ENCODE data around the gene CCDC91. TPM values are rescaled to one million over a fixed set of nuclear protein-coding genes. Genes with fewer than 3 reads are reported as not detected.

Gene CCDC91
- polyA plus RNA-seq, 3 donors, result 6.3 to 18.1 (median 15.6) TPM

DNA sequence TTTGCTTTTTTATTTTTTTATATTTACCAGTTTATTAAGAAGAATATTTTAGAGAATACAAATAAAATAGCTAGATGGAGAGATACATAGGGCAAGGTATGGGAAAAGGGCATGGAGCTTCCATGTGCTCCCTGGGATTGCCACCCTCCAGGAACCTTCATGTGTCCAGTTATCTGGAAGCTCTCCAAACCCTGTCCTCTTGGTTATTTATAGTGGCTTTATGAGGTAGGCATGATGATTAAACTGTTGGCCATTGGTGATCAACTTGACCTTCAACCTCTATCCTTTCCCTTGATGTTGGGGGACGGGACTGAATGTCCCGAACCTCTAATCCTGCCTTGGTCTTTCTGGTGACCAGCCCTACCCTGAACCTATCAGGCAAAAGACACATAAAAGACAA lies 156.3 kb downstream of the CCDC91 start:
- Histone ChIP-seq H3K36me3 (replicated peaks in 1 of 2; ENCODE audit: control insufficient read depth in 1 of 2, insufficient read depth in 2 of 2, low read length in 2 of 2) (no peaks in the 10 kb centered on the region), H3K9ac (ENCODE audit: insufficient read depth, low read length, poor library complexity, severe bottlenecking) (no peak overlapping the region), H3K4me3 (replicated peaks in 1 of 3; ENCODE audit: low read depth in 2 of 3, low read length in 3 of 3) (no peak overlapping the region), H3K9me3 (replicated peaks in 1 of 2; ENCODE audit: control insufficient read depth in 1 of 2, insufficient read depth in 1 of 2, low read length in 2 of 2) (peaks cover 3% of the 10 kb centered on the region in 2 donors), H3K4me1 (ENCODE audit: control insufficient read depth in 1 of 2, insufficient read depth in 2 of 2, low read length in 2 of 2) (no peaks in the 10 kb centered on the region), H3K4me2 (replicated peaks; ENCODE audit: extremely low read depth, low read length, poor library complexity, severe bottlenecking) (no peak overlapping the region), H3K79me2 (ENCODE audit: insufficient read depth, low read length) (no peaks in the 10 kb centered on the region), H2AFZ (ENCODE audit: insufficient read depth, low read depth, low read length, poor library complexity, severe bottlenecking) (no peak overlapping the region), H3K27me3 (ENCODE audit: control insufficient read depth in 2 of 2, insufficient read depth in 2 of 2, low read length in 2 of 2) (no peaks in the 10 kb centered on the region), H4K20me1 (ENCODE audit: insufficient read depth, low read length) (no peaks in the 10 kb centered on the region), H3K27ac (ENCODE audit: low read depth in 1 of 2, low read length in 2 of 2) (no peak overlapping the region)
- TF ChIP-seq, protein P1, sequence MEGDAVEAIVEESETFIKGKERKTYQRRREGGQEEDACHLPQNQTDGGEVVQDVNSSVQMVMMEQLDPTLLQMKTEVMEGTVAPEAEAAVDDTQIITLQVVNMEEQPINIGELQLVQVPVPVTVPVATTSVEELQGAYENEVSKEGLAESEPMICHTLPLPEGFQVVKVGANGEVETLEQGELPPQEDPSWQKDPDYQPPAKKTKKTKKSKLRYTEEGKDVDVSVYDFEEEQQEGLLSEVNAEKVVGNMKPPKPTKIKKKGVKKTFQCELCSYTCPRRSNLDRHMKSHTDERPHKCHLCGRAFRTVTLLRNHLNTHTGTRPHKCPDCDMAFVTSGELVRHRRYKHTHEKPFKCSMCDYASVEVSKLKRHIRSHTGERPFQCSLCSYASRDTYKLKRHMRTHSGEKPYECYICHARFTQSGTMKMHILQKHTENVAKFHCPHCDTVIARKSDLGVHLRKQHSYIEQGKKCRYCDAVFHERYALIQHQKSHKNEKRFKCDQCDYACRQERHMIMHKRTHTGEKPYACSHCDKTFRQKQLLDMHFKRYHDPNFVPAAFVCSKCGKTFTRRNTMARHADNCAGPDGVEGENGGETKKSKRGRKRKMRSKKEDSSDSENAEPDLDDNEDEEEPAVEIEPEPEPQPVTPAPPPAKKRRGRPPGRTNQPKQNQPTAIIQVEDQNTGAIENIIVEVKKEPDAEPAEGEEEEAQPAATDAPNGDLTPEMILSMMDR (IDR thresholded peaks at IDR 0.05), result no peak
- WGBS (ENCODE audit: insufficient coverage), result no CpG with 5 or more reads among the region's 2 CpGs
- intact Hi-C loops (cut with micrococcal nuclease), result no loop called here
- Mint-ChIP-seq H3K36me3 (peaks cover 11 to 12% of the 10 kb centered on the region in 2 donors), H3K4me3 (no peak overlapping the region), H3K27me3 (ENCODE audit: low read depth in 3 of 3) (peaks cover 0 to 2% (median 1%) of the 10 kb centered on the region in 3 donors), H3K4me1 (no peaks in the 10 kb centered on the region), H3K27ac (no peak overlapping the region), H3K9me3 (peaks cover 0 to 12% (median 6%) of the 10 kb centered on the region in 7 donors)
- no peak for DNase-seq

DNA sequence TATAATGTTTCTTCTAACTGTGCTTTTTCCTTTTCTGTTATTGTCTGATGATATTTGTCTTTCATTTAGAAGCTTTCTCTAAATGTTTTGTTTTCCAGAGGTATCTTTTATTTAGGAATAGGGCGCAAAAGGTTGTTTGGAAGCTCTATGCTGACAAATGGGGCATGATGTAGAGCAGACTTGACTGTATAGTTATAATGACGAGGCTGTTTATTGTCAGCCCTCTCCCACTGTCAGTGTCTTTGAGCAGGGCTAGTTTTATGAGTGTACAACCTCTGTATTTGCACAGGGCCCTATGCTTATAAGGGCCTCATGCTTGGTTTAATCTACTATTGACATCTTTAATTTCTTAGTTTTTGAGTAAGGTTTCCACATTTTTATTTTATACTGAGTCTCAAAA lies 158.9 kb downstream of the CCDC91 start:
- no peaks in the 10 kb centered on the region for H3K4me1 Mint-ChIP-seq
- Histone ChIP-seq H3K9ac (ENCODE audit: insufficient read depth, low read length, poor library complexity, severe bottlenecking) (no peak overlapping the region), H3K4me1 (ENCODE audit: control insufficient read depth in 1 of 2, insufficient read depth in 2 of 2, low read length in 2 of 2) (no peaks in the 10 kb centered on the region), H3K4me2 (replicated peaks; ENCODE audit: extremely low read depth, low read length, poor library complexity, severe bottlenecking) (no peak overlapping the region), H3K36me3 (replicated peaks in 1 of 2; ENCODE audit: control insufficient read depth in 1 of 2, insufficient read depth in 2 of 2, low read length in 2 of 2) (peaks cover 0 to 4% of the 10 kb centered on the region in 2 donors), H3K27me3 (ENCODE audit: control insufficient read depth in 2 of 2, insufficient read depth in 2 of 2, low read length in 2 of 2) (no peaks in the 10 kb centered on the region), H3K4me3 (replicated peaks in 1 of 3; ENCODE audit: low read depth in 2 of 3, low read length in 3 of 3) (no peak overlapping the region), H3K27ac (ENCODE audit: low read depth in 1 of 2, low read length in 2 of 2) (no peak overlapping the region), H2AFZ (ENCODE audit: insufficient read depth, low read depth, low read length, poor library complexity, severe bottlenecking) (no peak overlapping the region), H3K79me2 (ENCODE audit: insufficient read depth, low read length) (no peaks in the 10 kb centered on the region), H3K9me3 (replicated peaks in 1 of 2; ENCODE audit: control insufficient read depth in 1 of 2, insufficient read depth in 1 of 2, low read length in 2 of 2) (peaks cover 3 to 11% of the 10 kb centered on the region in 2 donors), H4K20me1 (ENCODE audit: insufficient read depth, low read length) (no peaks in the 10 kb centered on the region)
- peak overlapping the region in 1 of 7 donors; percentile 31 for H3K27ac Mint-ChIP-seq
- H3K27me3 Mint-ChIP-seq (ENCODE audit: low read depth in 3 of 3), result peaks cover 0 to 2% (median 1%) of the 10 kb centered on the region in 3 donors
- DNase-seq, result no peak
- peaks cover 2 to 20% (median 5%) of the 10 kb centered on the region in 7 donors for H3K9me3 Mint-ChIP-seq
- 93% methylated on average over 2 of the region's 2 CpGs for WGBS (ENCODE audit: insufficient coverage)
- TF ChIP-seq, protein P1 (IDR thresholded peaks at IDR 0.05), result no peak
- H3K36me3 Mint-ChIP-seq, result peaks cover 20 to 21% of the 10 kb centered on the region in 2 donors
- H3K4me3 Mint-ChIP-seq, result no peak overlapping the region
- intact Hi-C loops (cut with micrococcal nuclease), result no loop called here

Data from CD14-positive monocyte (primary cell).